Mesothelial cell of epicardium (in vitro differentiated cells): ENCODE results near the gene MTERF1. TPM values are rescaled to one million over a fixed set of nuclear protein-coding genes. Genes with fewer than 3 reads are reported as not detected.

Experiments used
- DNase-seq, 2 experiments: peaks; one replicate each; pipeline ENCODE4 v3.0.0; 2021; ENCODE audit warnings: low spot score in 2 of 2; ENCODE audit not compliant: unreplicated experiment in 2 of 2
- H3K27ac Mint-ChIP-seq: 2 replicates; pipeline ENCODE4 v1.8.0; 2021; ENCODE audit warnings: mixed read lengths
- H3K27me3 Mint-ChIP-seq: 2 replicates; pipeline ENCODE4 v1.8.0; 2021; ENCODE audit warnings: low read depth, mixed read lengths
- H3K36me3 Mint-ChIP-seq: 2 replicates; pipeline ENCODE4 v1.8.0; 2021; ENCODE audit warnings: mixed read lengths
- H3K4me1 Mint-ChIP-seq: 2 replicates; pipeline ENCODE4 v1.8.0; 2021; ENCODE audit warnings: mixed read lengths
- H3K4me3 Mint-ChIP-seq: 2 replicates; pipeline ENCODE4 v1.8.0; 2021; ENCODE audit warnings: mild to moderate bottlenecking, moderate library complexity, mixed read lengths
- H3K9me3 Mint-ChIP-seq: 2 replicates; pipeline ENCODE4 v1.8.0; 2021; ENCODE audit warnings: mixed read lengths
- total RNA-seq: library from RNA; stranded (reverse); gene quantifications from 3 replicates; pipeline ENCODE4 v1.2.1, GENCODE V29; 2021
- TF ChIP-seq, protein P1 (sequence below): fragments of 200-600 bp; sonication (generic); IDR thresholded peaks from one replicate; pipeline ENCODE4 v1.5.0; 2021; ENCODE audit warnings: antibody characterized with exemption; ENCODE audit not compliant: unreplicated experiment

Gene MTERF1
- total RNA-seq, 1 donor from 2014 or later: 14.7 TPM

GRCh38 chr7:91835091-91835825, 45.2 kb downstream of the MTERF1 start:
- H3K36me3 Mint-ChIP-seq: no peaks in the 10 kb centered on the region
- H3K27ac Mint-ChIP-seq: peak overlapping the region; percentile 82
- peaks cover 17% of the 10 kb centered on the region for H3K4me1 Mint-ChIP-seq
- H3K27me3 Mint-ChIP-seq: no peaks in the 10 kb centered on the region
- TF ChIP-seq, protein P1, sequence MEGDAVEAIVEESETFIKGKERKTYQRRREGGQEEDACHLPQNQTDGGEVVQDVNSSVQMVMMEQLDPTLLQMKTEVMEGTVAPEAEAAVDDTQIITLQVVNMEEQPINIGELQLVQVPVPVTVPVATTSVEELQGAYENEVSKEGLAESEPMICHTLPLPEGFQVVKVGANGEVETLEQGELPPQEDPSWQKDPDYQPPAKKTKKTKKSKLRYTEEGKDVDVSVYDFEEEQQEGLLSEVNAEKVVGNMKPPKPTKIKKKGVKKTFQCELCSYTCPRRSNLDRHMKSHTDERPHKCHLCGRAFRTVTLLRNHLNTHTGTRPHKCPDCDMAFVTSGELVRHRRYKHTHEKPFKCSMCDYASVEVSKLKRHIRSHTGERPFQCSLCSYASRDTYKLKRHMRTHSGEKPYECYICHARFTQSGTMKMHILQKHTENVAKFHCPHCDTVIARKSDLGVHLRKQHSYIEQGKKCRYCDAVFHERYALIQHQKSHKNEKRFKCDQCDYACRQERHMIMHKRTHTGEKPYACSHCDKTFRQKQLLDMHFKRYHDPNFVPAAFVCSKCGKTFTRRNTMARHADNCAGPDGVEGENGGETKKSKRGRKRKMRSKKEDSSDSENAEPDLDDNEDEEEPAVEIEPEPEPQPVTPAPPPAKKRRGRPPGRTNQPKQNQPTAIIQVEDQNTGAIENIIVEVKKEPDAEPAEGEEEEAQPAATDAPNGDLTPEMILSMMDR: no peak
- no peaks in the 10 kb centered on the region for H3K9me3 Mint-ChIP-seq
- DNase-seq: no peak
- no peak overlapping the region for H3K4me3 Mint-ChIP-seq

- no peak for DNase-seq
- H3K4me1 Mint-ChIP-seq: peaks cover 18% of the 10 kb centered on the region
- H3K9me3 Mint-ChIP-seq: no peaks in the 10 kb centered on the region
- no peak overlapping the region for H3K27ac Mint-ChIP-seq
- H3K4me3 Mint-ChIP-seq: no peak overlapping the region
- no peaks in the 10 kb centered on the region for H3K36me3 Mint-ChIP-seq
- H3K27me3 Mint-ChIP-seq: no peaks in the 10 kb centered on the region
- TF ChIP-seq, protein P1: no peak
Measured at GRCh38 chr7:91832493-91833045, 47.9 kb downstream of the MTERF1 start.

DNA sequence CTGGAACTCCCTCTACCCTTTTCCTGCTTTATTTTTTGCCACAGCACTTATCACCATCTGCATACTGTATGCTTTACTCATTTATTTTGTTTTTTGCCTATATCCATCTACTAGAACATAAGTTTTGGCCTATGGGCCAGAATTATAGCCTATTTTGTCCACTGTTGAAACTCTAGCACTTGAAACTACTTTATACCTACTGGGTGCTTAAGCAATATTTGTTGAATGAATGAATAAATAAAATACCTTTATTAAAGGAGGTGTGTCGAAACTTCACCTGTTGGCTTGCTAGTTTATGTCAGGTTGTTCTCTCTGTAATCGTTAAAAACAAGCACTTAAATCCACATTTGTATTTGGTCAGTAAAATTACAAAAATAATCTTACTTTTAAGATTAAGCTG, 53.3 kb downstream of the MTERF1 start:
- Mint-ChIP-seq H3K9me3 (peaks cover 15% of the 10 kb centered on the region), H3K4me3 (no peak overlapping the region), H3K27ac (no peak overlapping the region), H3K27me3 (no peaks in the 10 kb centered on the region), H3K4me1 (peaks cover 8% of the 10 kb centered on the region), H3K36me3 (peaks cover 12% of the 10 kb centered on the region)
- TF ChIP-seq, protein P1: no peak
- DNase-seq: no peak

DNA sequence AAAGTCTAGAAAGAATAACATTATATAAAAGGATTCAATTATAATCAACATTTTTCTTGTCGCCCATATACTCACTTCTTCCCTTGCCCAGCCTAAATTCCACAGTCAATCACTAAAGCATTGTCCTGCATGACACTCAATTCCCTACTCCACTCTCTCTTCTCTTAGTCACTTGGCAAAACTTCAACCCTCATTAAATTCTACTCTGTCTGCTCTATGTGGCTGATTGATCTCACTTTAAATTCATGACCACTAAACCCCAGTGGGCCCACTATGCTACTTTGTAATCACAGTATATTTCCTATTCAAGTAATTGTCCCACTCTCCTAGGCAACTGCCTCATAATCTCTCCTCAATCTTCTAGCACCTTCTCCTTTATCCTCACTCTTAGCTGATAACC, 54.1 kb downstream of the MTERF1 start:
- Mint-ChIP-seq H3K36me3 (peaks cover 14% of the 10 kb centered on the region), H3K27me3 (no peaks in the 10 kb centered on the region), H3K4me1 (peaks cover 8% of the 10 kb centered on the region), H3K4me3 (no peak overlapping the region), H3K27ac (no peak overlapping the region), H3K9me3 (peaks cover 23% of the 10 kb centered on the region)
- TF ChIP-seq, protein P1: no peak
- DNase-seq: no peak

DNA sequence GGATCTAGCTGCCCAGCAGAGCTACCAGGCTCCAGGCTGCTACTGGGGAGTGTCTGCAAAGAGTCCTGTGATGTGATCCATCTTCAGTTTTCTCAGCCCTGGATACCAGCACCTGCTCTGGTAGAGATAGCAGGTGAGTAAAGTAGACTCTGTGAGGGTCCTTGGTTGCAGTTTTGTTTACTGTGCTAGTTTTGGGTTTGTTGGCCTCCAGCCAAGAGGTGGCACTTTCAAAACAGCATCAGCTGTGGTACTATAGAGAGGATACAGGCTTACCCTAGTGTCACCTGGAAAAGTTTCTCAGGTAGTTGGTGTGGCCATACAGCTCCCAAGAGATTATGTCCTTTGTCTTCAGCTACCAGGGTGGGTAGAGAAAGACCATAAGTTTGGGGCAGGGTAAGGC, 56.3 kb downstream of the MTERF1 start:
- no peaks in the 10 kb centered on the region for H3K27me3 Mint-ChIP-seq
- H3K27ac Mint-ChIP-seq: no peak overlapping the region
- H3K9me3 Mint-ChIP-seq: peaks cover 43% of the 10 kb centered on the region
- no peak for DNase-seq
- peaks cover 6% of the 10 kb centered on the region for H3K4me1 Mint-ChIP-seq
- TF ChIP-seq, protein P1: no peak
- peaks cover 14% of the 10 kb centered on the region for H3K36me3 Mint-ChIP-seq
- H3K4me3 Mint-ChIP-seq: no peak overlapping the region

Other genes with a start within 250 kb of the MTERF1 start
- gene AKAP9, start 60.2 kb upstream of the MTERF1 start, total RNA-seq: 108 to 119 TPM (median 110 TPM) in 3 replicates